AG10803 (cell line): ENCODE measurements around the gene MARCHF10.
A peak's percentile ranks its signal among the peaks of the same experiment; 100 is the strongest.

ENCODE experiments used
- DNase-seq: peaks from one replicate; pipeline ENCODE4 v3.0.0; 2010; ENCODE audit warnings: low read depth
- H3K4me3 ChIP-seq: 2 replicates; pipeline ENCODE4 v1.5.1; 2011; ENCODE audit warnings: mild to moderate bottlenecking, low read length, control low read depth
- CTCF ChIP-seq: conservative IDR thresholded peaks from 2 replicates; pipeline ENCODE4 v1.5.1; 2011; ENCODE audit warnings: mild to moderate bottlenecking, low read length, control low read depth, inconsistent platforms

MARCHF10 gene

GRCh38 chr17:62722625-62723024, 85.5 kb downstream of the MARCHF10 start:
- DNase-seq, result no peak
- TF ChIP-seq CTCF, result no peak

DNA sequence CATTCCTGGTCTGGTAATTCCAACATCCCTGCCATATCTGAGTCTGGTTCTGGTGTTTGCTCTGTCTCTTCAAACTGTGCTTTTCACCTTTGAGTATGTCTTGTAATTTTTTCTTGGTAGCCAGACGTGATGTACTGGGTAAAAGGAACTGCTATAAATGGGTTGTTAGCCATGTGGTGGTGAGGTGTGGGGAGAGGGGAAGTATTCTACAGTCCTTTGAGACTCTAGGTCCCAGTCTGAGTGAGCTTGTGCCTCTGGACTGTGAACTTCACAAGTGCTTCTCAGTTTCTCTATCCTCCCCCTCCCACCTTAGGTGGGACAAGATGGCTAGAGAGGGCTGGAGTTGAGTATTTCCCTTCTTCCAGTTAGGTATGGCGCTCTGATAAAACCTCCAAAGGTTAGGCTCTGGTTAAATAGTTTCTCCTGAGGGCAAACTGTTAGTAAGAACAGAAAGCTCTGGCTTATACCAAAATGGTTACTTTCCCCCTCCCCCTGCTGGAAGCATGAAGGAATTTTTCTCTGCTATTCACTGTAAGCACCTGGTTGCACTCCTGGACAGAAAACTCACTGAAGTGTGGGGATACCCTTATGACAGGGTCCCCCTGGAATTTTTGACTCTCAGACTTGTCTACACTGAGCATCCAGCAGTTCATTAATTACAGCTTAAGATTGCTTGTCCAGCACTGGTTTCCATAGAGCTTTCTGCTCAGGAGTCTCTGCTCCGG, 87.8 kb downstream of the MARCHF10 start:
- no peak for DNase-seq
- H3K4me3 ChIP-seq, result no peak overlapping the region
- peak; percentile 33 for TF ChIP-seq CTCF

More at GRCh38 chr17:62722625-62723024, 85.5 kb downstream of the MARCHF10 start:
- no peak overlapping the region for H3K4me3 ChIP-seq

DNA sequence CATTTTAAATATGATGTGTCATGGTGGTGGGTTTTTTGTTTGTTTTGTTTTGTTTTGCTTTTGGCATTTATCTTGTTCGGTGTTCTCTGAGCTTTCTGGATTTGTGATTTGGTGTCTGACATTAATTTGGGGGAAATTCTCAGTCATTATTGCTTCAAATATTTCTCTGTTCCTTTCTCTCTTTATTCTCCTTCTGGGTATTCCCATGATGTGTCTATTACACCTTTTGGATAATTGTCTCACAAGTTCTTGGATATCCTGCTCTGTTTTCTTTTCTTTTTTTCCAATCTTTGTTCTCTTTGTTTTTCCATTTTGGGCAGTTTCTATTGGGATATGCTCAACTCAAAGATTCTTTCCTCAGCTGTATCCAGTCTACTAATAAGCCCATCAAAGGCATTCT, 88.5 kb downstream of the MARCHF10 start:
- TF ChIP-seq CTCF, result no peak
- no peak for DNase-seq
- no peak overlapping the region for H3K4me3 ChIP-seq

- TF ChIP-seq CTCF, result no peak
- H3K4me3 ChIP-seq, result no peak overlapping the region
- peak; percentile 62 for DNase-seq
Measured at GRCh38 chr17:62718429-62718828, 89.7 kb downstream of the MARCHF10 start.

GRCh38 chr17:62717889-62718288, 90.2 kb downstream of the MARCHF10 start:
- DNase-seq, result no peak
- H3K4me3 ChIP-seq, result no peak overlapping the region
- TF ChIP-seq CTCF, result no peak

DNA sequence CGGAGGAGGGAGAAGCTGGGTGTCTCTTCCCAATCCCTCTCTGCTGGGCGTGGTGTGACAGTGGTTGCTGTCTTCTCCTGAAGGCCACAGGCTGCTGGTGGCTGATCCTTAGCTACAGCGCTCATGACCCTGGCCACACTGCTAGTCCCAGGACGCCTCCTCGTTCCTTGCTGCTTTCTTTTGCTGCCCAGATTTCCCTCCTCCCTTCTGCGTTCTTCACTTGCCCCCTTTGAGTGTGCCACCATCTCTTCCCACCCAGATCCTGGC, 90.6 kb downstream of the MARCHF10 start:
- DNase-seq, result no peak
- no peak overlapping the region for H3K4me3 ChIP-seq
- no peak for TF ChIP-seq CTCF

DNA sequence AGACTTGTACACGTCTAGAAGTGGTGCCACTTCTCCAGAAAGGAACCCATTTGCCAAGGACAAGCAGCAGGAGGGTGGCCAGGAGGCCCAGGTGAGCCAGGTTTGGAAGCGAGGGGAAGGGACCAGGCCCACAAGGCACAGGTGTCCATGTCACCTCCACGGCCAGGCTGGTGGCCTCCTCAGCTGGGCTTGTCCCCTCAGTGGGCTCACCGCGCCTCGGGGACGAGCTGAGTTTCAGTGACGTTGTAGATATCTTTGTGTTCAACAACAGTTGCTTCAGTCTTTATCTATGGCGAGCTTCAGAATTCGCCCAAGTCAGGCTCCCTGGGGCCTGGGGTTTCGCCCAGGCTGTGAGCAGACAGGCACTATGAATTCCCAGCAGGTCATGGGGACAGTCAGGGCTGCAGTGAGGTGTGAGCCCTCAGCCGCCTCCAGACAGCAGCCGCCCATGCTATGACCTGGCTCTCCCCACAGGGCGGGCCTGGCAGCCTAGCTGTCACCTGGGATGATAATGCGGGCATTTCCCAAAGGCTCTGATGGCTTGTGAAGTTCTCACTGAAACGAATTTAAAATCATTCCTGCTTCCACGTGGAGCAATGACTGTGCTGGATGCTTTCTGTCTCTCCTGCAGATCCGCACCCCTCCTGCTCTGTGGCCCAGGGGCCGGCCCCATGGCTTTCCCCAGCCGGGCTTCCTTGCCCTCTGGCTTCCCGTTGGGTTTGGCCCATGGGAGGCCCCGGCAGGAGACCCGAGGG, 91.1 kb downstream of the MARCHF10 start:
- H3K4me3 ChIP-seq, result no peak overlapping the region
- no peak for TF ChIP-seq CTCF
- no peak for DNase-seq
